IgD-negative memory B cell (primary cell): ENCODE measurements around the gene MS4A4E. TPM values are rescaled to one million over a fixed set of nuclear protein-coding genes. Genes with fewer than 3 reads are reported as not detected.
"Not testable (repeated sequence)": the region's sequence is repeated elsewhere in the genome, so short reads cannot be mapped to it uniquely, and the experiment has no call there.

Experiments used
- H3K27ac Mint-ChIP-seq, 3 donors: one replicate each; pipeline ENCODE4 v1.8.0; 2020 to 2022; ENCODE audit warnings: mild to moderate bottlenecking in 3 of 3, mixed read lengths in 3 of 3, moderate library complexity in 1 of 3
- H3K27me3 Mint-ChIP-seq: one replicate; pipeline ENCODE4 v1.8.0; 2021; ENCODE audit warnings: mixed read lengths
- H3K36me3 Mint-ChIP-seq: one replicate; pipeline ENCODE4 v1.8.0; 2020; ENCODE audit warnings: mild to moderate bottlenecking, mixed read lengths
- H3K4me1 Mint-ChIP-seq, 3 donors: one replicate each; pipeline ENCODE4 v1.8.0; 2020 to 2022; ENCODE audit warnings: mixed read lengths in 3 of 3, mild to moderate bottlenecking in 1 of 3
- H3K4me3 Mint-ChIP-seq, 4 donors: one replicate each; pipeline ENCODE4 v1.8.0; 2020 to 2022; ENCODE audit warnings: mild to moderate bottlenecking in 4 of 4, mixed read lengths in 4 of 4, moderate library complexity in 3 of 4
- H3K9me3 Mint-ChIP-seq, 3 donors: one replicate each; pipeline ENCODE4 v1.8.0; 2020 to 2021; ENCODE audit warnings: mixed read lengths in 3 of 3, mild to moderate bottlenecking in 1 of 3
- polyA plus RNA-seq: library from polyadenylated mRNA; unstranded; fragments of 300-500 nt; fragmentation: Illumina TruSeq; gene quantifications from one replicate; pipeline ENCODE4 v1.2.3, GENCODE V29; 2021

MS4A4E gene
- polyA plus RNA-seq, 1 donor from 2014 or later: not detected

DNA sequence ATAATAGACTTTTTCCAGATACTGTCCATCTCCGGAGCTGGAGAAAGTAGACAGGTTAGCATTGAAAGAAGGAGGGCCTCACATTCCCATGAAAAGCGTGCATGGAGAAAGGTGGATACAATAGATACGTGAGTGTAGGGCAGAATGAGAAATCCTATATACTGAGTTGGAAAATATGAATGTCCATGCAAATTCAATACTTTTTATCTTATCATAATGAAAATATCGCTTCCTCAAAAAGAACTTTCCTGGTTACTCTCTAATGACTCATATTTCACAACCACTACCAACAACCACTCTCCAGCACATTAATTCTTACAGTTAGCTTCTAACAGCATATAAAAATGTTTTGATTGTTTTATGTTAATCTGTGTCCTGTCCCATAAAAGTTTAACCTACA is 38.0 kb downstream of the MS4A4E start:
- Mint-ChIP-seq H3K27ac (no peak overlapping the region), H3K4me3 (no peak overlapping the region)

DNA sequence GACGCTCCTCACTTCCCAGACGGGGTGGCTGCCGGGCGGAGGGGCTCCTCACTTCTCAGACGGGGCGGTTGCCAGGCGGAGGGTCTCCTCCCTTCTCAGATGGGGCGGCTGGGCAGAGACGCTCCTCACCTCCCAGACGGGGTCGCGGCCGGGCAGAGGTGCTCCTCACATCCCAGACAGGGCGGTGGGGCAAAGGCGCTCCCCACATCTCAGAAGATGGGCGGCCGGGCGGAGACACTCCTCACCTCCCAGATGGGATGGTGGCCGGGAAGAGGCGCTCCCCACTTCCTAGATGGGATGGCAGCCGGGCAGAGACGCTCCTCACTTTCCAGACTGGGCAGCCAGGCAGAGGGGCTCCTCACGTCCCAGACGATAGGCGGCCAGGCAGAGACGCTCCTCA is 41.6 kb downstream of the MS4A4E start:
- not testable (repeated sequence) for H3K36me3 Mint-ChIP-seq, H3K4me1 Mint-ChIP-seq, H3K9me3 Mint-ChIP-seq

More for the DNA sequence above, 38.0 kb downstream of the MS4A4E start:
- Mint-ChIP-seq H3K27me3 (peaks cover 3% of the 10 kb centered on the region), H3K4me1 (no peaks in the 10 kb centered on the region), H3K36me3 (no peaks in the 10 kb centered on the region), H3K9me3 (peaks cover 0 to 8% (median 4%) of the 10 kb centered on the region in 3 donors)

DNA sequence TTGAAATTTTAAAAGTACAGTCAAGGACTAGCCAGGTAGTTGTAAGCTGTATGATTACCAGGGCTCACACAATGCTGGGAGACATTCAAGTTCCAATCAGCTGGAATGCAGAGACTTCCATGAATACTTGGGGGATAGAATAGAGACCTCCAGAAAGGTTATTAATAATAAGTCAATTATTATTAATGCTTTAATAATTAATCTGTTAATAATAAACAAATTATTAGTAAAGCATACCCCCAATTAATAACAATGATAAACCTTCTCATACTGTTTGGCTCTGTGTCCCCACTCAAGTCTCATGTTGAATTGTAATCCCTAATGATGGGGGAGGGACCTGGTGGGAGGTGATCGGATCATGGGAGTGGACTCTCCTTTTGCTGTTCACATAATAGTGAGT is 45.5 kb downstream of the MS4A4E start:
- peaks cover 4% of the 10 kb centered on the region for H3K27me3 Mint-ChIP-seq
- H3K4me1 Mint-ChIP-seq: no peaks in the 10 kb centered on the region
- H3K27ac Mint-ChIP-seq: no peak overlapping the region
- peaks cover 0 to 6% (median 2%) of the 10 kb centered on the region in 3 donors for H3K9me3 Mint-ChIP-seq
- H3K4me3 Mint-ChIP-seq: no peak overlapping the region
- peaks cover 12% of the 10 kb centered on the region for H3K36me3 Mint-ChIP-seq

More for the DNA sequence above, 41.6 kb downstream of the MS4A4E start:
- H3K27me3 Mint-ChIP-seq, H3K4me3 Mint-ChIP-seq, H3K27ac Mint-ChIP-seq: not testable (repeated sequence)

DNA sequence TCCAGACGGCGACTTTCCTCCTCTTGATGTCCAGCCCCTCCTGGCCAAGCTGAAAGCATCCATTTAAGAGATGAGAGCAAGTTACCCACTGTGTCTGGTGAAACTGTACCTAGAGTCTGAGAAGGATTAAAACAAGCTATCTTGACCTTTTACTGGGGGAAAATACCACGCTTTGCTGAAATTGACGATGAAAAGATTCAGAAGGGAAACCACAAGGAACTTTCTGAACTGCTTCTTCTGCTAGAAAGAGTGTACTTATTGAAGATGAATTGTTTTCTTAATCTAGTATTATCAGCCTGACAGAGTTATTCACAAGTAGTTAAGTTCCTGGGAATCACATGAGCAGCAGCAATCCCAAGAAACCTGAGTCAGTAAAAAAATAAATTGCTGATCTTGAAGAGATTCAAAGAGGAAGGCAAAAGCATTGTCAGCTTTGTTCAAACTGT is 47.0 kb downstream of the MS4A4E start:
- peaks cover 12% of the 10 kb centered on the region for H3K36me3 Mint-ChIP-seq
- no peak overlapping the region for H3K27ac Mint-ChIP-seq
- peaks cover 4% of the 10 kb centered on the region for H3K27me3 Mint-ChIP-seq
- no peaks in the 10 kb centered on the region for H3K4me1 Mint-ChIP-seq
- H3K4me3 Mint-ChIP-seq: no peak overlapping the region
- no peaks in the 10 kb centered on the region for H3K9me3 Mint-ChIP-seq

DNA sequence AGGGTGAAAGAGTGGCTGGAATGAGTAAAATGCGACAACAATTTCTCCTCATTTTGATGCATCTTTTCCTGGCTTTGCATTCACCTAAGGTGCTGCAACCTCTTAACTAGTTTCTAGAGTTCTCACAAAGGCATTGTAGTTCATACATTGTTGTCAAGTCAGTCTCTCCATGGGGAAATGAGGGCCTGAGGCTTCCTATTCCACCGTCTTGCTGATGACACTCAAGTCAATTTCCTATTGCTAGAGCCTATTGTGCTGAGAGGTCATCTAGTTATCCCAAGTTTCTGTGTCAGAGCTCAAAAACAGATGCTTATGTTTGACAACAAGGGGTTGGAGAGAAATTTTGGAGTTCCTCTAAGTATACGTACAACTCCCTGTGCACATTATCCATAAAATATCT is 48.4 kb downstream of the MS4A4E start:
- H3K27me3 Mint-ChIP-seq: peaks cover 4% of the 10 kb centered on the region
- H3K27ac Mint-ChIP-seq: no peak overlapping the region
- H3K4me3 Mint-ChIP-seq: no peak overlapping the region
- no peaks in the 10 kb centered on the region for H3K9me3 Mint-ChIP-seq
- H3K4me1 Mint-ChIP-seq: no peaks in the 10 kb centered on the region
- peaks cover 12% of the 10 kb centered on the region for H3K36me3 Mint-ChIP-seq

DNA sequence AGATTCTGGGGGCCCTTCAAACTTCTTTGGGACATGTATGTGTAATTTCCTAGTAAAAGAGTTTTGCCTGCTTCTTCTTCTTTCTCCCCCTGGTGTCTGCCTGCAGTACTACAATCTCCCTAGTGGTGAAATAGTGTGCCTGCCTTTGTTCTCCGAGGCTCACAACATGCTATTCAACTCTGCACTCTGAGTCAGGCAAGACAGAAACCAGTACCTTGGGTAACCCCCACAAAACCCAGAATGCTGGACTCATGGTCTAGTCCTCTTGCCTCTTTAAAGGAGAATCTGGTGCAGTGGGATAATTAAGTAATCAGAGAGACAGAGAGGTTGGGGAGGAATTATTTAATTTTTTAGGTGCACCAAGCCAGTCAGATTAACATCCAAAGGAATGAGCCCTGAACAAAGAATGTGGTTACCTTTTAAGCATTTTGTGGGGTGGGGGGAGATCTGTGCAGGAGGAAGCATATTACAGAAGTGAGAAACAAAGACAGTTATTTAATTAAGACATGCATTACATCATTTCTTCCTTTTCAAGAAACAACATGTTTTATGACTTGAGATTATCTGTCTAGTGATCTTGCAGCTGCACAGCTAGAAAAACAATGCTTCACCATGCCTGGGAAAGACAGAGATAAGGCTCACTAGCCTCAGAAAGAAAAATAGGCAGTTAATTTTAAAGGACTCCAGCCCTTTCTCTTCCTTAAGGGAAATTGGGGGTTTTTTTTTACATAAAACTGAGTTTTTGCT is 49.1 kb downstream of the MS4A4E start:
- H3K9me3 Mint-ChIP-seq: no peaks in the 10 kb centered on the region

DNA sequence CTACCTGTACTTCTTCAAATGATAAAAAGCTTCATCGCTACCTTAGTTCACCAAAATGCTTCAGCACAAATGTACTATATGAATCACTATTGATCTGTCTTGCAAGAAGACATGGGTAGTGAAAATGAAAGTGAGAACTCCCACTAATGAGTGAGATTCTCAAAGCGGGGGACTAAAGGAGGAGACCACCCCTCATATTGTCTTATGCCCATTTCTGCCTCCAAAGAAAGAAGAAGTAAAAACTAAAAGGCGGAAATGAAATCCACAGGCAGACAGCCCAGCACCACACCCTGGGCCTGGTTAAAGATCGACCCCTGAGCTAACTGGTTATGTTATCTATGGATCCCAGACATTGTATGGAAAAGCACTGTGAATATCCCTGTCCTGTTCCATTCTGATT is 50.4 kb downstream of the MS4A4E start:
- H3K27me3 Mint-ChIP-seq, H3K9me3 Mint-ChIP-seq, H3K4me3 Mint-ChIP-seq, H3K4me1 Mint-ChIP-seq, H3K36me3 Mint-ChIP-seq, H3K27ac Mint-ChIP-seq: not testable (repeated sequence)

More for the DNA sequence above, 49.1 kb downstream of the MS4A4E start:
- Mint-ChIP-seq H3K27me3 (peaks cover 4% of the 10 kb centered on the region), H3K4me3 (no peak overlapping the region), H3K4me1 (no peaks in the 10 kb centered on the region), H3K36me3 (peaks cover 12% of the 10 kb centered on the region), H3K27ac (peak overlapping the region in 1 of 3 donors; percentile 73)

DNA sequence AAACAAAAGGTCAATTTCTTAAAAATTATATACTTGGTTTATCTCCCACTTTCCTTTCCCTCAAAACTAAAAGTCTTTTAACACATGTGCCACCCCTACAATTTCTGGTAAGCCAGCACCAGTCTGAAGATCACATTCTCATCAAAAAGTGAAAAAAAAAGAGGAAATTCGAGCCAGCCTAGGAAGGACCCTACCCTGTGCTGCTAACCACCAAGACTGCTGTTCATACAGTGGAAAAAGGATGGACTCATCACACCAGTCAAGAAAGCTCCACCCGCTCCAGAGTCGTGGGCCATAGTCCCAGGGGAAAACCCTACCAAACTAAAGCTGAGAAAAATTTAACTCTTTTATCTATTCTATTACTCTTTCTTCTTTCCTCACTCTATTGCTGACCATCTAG is 54.5 kb downstream of the MS4A4E start:
- not testable (repeated sequence) for H3K27ac Mint-ChIP-seq, H3K4me3 Mint-ChIP-seq, H3K9me3 Mint-ChIP-seq, H3K27me3 Mint-ChIP-seq, H3K36me3 Mint-ChIP-seq
- H3K4me1 Mint-ChIP-seq: peaks cover 14 to 19% (median 17%) of the 10 kb centered on the region in 3 donors

DNA sequence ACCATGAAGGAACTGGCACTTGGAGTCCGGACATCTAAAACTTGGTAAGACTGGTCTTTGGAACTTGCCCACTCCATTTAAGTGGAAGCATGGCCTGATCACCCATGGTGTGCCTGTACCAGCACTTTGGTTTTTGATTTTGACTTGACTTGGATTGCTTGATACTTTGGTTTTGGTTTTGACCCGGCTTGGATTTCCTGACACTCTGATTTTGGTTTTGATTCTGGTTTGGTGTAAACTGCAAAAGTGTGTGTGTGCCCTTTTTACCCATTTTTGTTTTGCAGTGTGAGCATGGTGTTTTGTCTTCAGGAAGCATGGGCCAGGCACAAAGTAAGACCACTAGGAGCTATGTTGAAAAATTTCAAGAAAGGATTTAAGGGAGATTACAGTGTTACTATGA is 56.8 kb downstream of the MS4A4E start:
- Mint-ChIP-seq H3K4me3 (peak overlapping the region in 2 of 4 donors; percentile 22 to 55), H3K4me1 (peaks cover 17 to 24% (median 23%) of the 10 kb centered on the region in 3 donors)
- H3K9me3 Mint-ChIP-seq, H3K36me3 Mint-ChIP-seq, H3K27ac Mint-ChIP-seq, H3K27me3 Mint-ChIP-seq: not testable (repeated sequence)

DNA sequence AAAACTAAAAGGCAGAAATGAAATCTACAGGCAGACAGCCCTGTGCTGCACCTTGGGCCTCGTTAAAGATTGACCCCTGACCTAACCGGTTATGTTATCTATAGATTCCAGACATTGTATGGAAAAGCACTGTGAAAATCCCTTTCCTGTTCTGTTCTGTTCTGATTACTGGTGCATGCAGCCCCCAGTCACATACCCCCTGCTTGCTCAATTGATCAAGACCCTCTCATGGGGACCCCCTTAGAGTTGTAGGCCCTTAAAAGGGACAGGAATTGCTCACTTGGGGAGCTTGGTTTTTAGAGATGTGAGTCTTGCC is 57.5 kb downstream of the MS4A4E start:
- not testable (repeated sequence) for H3K9me3 Mint-ChIP-seq, H3K27ac Mint-ChIP-seq, H3K36me3 Mint-ChIP-seq, H3K27me3 Mint-ChIP-seq
- Mint-ChIP-seq H3K4me1 (peaks cover 17 to 24% (median 23%) of the 10 kb centered on the region in 3 donors), H3K4me3 (peak overlapping the region in 2 of 4 donors; percentile 51 to 65)

DNA sequence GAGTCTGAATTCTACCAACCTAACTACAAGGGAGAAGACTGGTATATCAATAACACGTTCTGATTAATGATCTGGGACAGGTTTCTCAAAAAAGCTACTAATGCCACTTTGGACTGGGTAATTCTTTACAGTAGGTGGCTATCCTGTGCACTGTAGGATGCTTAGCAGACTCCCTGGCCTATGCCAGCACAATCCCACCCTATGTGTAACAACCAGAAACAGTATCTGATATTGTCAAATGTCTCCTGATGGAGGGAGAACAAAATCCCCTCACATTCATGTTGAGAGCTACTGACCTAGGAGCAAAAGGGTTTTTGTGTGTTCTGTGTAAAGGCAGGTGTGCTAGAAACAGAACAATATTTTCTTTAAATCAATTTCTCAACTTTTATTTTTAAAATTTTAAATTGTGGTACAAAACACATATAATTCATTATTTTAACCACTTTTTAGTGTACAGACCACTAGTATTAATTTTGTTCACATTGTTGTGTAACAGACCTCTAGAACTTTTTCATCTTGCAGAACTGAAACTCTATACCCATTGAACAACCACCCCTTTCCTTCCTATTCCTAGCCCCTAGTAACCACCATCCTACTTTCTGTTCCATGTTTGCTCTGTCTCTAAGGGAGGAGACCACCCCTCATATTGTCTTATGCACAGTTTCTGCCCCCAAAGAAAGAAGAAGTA is 58.0 kb downstream of the MS4A4E start:
- Mint-ChIP-seq H3K27ac (no peak overlapping the region), H3K4me1 (peaks cover 17 to 24% (median 23%) of the 10 kb centered on the region in 3 donors), H3K9me3 (peaks cover 3 to 4% (median 4%) of the 10 kb centered on the region in 3 donors), H3K4me3 (peak overlapping the region in 2 of 4 donors; percentile 51 to 65), H3K36me3 (no peaks in the 10 kb centered on the region), H3K27me3 (peaks cover 4% of the 10 kb centered on the region)

DNA sequence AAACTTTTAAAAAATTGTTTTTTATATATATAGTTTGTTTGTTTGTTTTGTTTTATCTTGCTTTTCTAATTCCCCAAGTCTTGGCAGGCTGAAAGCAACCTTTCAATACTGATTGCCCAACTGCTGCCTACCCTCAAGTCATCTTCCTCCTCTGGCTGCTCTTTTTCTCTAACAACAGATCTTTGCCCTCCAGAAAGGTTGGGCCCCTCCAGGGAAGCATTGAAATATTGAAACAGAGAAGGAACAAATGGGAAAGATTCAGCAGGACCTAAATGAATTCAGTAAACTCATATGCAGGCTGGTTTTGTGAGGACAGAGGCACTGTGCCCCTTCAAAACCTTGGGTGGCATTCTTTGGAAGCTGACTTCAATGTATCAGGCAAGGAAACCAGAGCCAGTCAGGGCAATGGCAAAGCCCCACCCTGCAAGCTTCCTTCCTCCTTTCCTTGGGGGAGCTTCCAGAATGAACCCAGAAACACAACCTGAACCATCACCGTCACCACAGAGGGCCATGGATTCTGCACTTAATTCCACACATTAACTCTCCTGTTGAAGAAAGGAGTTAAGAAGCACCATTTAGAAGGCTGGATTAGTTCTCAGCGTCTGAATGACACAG is 59.2 kb downstream of the MS4A4E start:
- Mint-ChIP-seq H3K27ac (no peak overlapping the region), H3K27me3 (peaks cover 4% of the 10 kb centered on the region), H3K36me3 (no peaks in the 10 kb centered on the region), H3K9me3 (peaks cover 3 to 4% (median 4%) of the 10 kb centered on the region in 3 donors), H3K4me3 (peak overlapping the region in 1 of 4 donors; percentile 60), H3K4me1 (peaks cover 17 to 24% (median 23%) of the 10 kb centered on the region in 3 donors)

DNA sequence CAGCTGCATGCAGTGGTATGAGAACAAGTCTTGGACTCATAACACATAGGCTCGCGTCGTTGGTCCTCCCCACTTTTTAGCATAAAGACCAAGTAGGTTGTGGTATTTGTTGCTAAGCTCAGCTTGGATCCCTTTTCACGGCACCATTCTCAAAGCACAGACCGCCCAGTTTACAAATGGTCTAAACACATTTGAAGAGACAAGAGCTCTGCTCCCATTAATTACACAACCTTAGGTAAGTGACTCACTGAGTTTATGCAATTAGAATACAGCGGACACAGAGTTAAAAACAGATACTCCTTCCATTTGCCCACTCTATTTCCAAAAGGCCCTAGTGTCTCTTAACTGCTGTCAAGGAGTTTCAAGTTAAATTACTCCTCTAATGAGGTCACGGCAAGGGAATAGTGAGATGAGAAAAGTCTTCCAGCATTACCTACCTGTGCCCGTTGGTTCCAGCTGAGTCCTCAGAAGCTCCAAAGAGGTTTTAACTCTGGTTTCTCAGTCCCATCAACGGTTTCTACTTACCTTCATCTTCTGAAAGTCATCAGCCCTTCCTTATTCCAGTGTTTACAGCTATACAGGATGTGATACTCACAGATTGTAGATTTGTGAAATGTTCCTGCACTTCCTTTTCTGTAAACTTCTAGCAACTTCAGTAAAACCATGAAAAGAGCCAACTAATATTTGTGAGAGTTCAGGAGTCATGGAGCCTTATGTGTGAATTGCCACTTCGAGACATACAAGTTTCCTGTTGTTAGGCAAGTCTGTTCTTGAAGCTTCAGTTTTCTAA is 60.2 kb downstream of the MS4A4E start, which contains the start of gene MS4A6A:
MS4A6A (minus strand) TSS at position 543 of the 790 bp plus-strand sequence. CDS start 1,356 bp downstream, outside the sequence.
- peaks cover 4% of the 10 kb centered on the region for H3K27me3 Mint-ChIP-seq
- peaks cover 3 to 4% (median 4%) of the 10 kb centered on the region in 3 donors for H3K9me3 Mint-ChIP-seq
- H3K4me1 Mint-ChIP-seq: peaks cover 17 to 24% (median 23%) of the 10 kb centered on the region in 3 donors
- peak within 1 kb of the TSS in 1 of 4 donors; percentile 60 for H3K4me3 Mint-ChIP-seq
- no peak within 1 kb of the TSS for H3K27ac Mint-ChIP-seq
- no peaks in the 10 kb centered on the region for H3K36me3 Mint-ChIP-seq

DNA sequence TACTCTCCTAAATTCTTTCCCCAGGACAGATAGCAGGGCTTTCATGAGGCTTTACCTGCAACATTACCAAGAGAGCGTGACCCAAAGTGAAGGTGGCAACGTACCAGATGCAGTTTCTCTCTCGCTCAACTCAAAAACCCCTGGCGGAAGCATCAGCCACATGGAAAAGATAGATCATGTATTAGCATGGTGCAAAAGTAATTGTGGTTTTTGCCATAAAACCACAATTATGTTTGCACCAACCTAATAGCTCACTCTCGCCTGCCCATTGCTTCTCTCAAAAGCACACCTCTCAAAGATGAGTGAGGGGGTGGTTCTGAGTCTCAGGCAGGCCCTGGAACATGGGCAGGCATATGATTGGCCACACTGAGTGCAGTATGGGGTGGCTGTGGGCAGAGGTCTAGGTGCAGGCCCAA is 67.1 kb downstream of the MS4A4E start:
- Mint-ChIP-seq H3K4me3 (no peak overlapping the region), H3K4me1 (no peaks in the 10 kb centered on the region), H3K27me3 (peaks cover 6% of the 10 kb centered on the region), H3K27ac (no peak overlapping the region), H3K9me3 (peaks cover 0 to 2% (median 1%) of the 10 kb centered on the region in 3 donors), H3K36me3 (peaks cover 1% of the 10 kb centered on the region)

DNA sequence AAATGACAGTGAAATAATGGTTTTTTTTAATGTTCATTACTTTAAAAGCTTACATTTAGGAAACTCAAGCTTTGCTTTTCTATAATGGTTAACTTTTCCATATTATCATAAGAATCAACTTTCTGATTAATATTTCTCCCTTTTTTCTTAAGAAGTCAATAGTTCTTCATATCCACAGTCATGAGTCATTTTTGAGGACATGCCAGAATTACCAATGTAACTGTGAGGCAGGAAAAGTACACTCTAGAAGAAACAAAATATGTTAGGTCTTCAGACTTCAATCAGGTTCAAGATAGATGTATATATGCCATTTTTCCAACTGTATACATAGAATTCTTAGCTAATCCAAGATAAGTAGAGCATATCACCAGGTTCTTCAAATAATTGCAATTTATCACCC is 70.9 kb downstream of the MS4A4E start:
- no peak overlapping the region for H3K4me3 Mint-ChIP-seq
- H3K4me1 Mint-ChIP-seq: no peaks in the 10 kb centered on the region
- peaks cover 0 to 10% (median 10%) of the 10 kb centered on the region in 3 donors for H3K9me3 Mint-ChIP-seq
- H3K27ac Mint-ChIP-seq: no peak overlapping the region
- peaks cover 1% of the 10 kb centered on the region for H3K36me3 Mint-ChIP-seq
- peaks cover 7% of the 10 kb centered on the region for H3K27me3 Mint-ChIP-seq
